ENCODE measurements around the gene HSFX2.
"Not testable (repeated sequence)": the region's sequence is repeated elsewhere in the genome, so short reads cannot be mapped to it uniquely, and the experiment has no call there.

Gene HSFX2, protein sequence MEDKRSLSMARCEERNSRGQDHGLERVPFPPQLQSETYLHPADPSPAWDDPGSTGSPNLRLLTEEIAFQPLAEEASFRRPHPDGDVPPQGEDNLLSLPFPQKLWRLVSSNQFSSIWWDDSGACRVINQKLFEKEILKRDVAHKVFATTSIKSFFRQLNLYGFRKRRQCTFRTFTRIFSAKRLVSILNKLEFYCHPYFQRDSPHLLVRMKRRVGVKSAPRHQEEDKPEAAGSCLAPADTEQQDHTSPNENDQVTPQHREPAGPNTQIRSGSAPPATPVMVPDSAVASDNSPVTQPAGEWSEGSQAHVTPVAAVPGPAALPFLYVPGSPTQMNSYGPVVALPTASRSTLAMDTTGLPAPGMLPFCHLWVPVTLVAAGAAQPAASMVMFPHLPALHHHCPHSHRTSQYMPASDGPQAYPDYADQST

DNA sequence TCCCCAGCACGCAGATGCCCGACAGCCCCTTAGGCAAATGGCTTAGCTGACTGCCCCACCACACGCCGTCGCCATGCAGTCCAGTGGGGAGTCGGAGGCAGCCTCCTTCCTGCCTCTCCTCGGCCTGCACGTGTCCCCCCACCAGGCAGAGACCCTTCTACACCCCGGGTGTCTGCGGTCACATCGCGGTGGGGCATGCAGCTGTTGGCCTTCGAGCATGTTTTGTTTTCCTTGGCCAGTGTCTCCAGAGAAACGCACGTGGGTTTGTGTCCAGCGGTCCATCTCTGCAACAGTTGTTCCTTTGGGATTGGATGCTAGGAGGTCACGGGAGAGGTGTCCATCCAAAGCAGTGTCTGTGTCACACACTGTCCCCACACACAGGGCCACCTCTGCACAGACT, at the start of gene HSFX2:
Gene HSFX2, minus strand, starts transcription at position 101 of the 400 bp plus-strand sequence. CDS start 614 bp downstream, outside the sequence.
- not testable (repeated sequence) for H3K4me1 ChIP-seq (ENCODE audit: insufficient read depth, low read length); H3K9me3 ChIP-seq (ENCODE audit: low read length); H3K36me3 ChIP-seq (ENCODE audit: insufficient read depth, low read length); H3K27me3 ChIP-seq (ENCODE audit: insufficient read depth, low read length); H2AFZ ChIP-seq (ENCODE audit: low read depth, low read length); H3K4me3 ChIP-seq (ENCODE audit: low read length)

DNA sequence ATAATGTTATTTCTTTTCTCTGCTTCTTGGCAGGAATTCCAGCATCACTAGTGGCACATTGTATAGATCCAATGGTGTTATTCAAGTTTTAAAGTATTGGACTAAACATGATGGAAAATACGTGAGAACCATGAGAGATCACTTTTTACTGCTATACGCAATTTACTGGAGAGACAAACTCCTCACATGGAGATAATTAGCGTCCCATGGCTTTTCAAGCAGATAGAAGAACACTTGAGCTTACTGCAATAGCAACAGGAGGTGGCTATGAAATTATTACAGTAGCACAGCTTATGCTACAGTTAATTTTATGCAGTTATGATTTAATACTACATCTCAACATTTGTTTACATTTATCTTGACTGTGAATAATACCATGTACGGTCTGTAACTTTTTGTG, 48.4 kb upstream of the HSFX2 start:
- H3K9me3 ChIP-seq (ENCODE audit: low read length): no peaks in the 10 kb centered on the region
- no peaks in the 10 kb centered on the region for H3K4me1 ChIP-seq (ENCODE audit: insufficient read depth, low read length)
- H2AFZ ChIP-seq (ENCODE audit: low read depth, low read length): no peak overlapping the region
- H3K27me3 ChIP-seq (ENCODE audit: insufficient read depth, low read length): peaks cover 15% of the 10 kb centered on the region
- H3K36me3 ChIP-seq (ENCODE audit: insufficient read depth, low read length): no peaks in the 10 kb centered on the region
- no peak overlapping the region for H3K4me3 ChIP-seq (ENCODE audit: low read length)

DNA sequence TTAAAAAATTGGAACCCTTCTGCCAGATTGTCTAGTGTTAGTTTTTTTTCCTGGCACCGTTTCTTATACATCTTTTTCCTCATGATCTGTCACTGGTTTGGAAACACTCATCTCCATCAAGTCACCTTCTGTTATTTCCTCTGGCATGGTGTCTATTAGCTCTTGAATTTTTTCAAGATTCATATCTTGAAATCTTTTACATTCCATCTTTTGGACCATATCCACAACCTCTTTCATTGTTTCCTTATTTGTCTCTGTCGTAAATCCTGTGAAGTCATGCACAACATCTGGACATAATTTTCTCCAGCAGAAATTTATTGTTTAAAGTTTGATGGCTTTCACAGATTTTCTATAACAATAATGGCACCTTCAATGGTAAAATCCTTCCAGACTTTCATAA, 46.7 kb upstream of the HSFX2 start:
- H3K4me1 ChIP-seq (ENCODE audit: insufficient read depth, low read length): no peaks in the 10 kb centered on the region
- H3K9me3 ChIP-seq (ENCODE audit: low read length): no peaks in the 10 kb centered on the region
- no peak overlapping the region for H3K4me3 ChIP-seq (ENCODE audit: low read length)
- no peak overlapping the region for H2AFZ ChIP-seq (ENCODE audit: low read depth, low read length)
- H3K27me3 ChIP-seq (ENCODE audit: insufficient read depth, low read length): peaks cover 15% of the 10 kb centered on the region
- H3K36me3 ChIP-seq (ENCODE audit: insufficient read depth, low read length): no peaks in the 10 kb centered on the region

DNA sequence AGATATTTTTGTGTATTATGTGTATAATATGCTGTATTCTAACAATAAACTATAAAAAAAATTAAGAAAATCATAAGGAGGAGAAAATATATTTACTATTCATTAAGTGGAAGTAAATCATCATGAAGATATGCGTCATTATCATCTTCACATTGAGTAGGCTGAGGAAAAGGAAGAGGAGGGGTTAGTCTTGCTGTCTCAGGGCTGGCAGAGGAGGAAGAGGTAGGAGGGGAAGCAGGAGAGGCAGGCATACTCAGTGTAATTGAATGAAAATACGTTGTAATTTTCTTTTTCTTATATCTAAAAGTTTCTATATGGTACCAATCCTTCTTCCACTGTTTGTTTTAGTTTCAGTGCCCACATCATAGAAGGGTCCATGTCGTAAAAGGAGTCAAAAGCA, 46.3 kb upstream of the HSFX2 start:
- Histone ChIP-seq H3K4me1 (ENCODE audit: insufficient read depth, low read length) (no peaks in the 10 kb centered on the region), H2AFZ (ENCODE audit: low read depth, low read length) (no peak overlapping the region), H3K4me3 (ENCODE audit: low read length) (no peak overlapping the region), H3K27me3 (ENCODE audit: insufficient read depth, low read length) (peaks cover 15% of the 10 kb centered on the region), H3K36me3 (ENCODE audit: insufficient read depth, low read length) (no peaks in the 10 kb centered on the region), H3K9me3 (ENCODE audit: low read length) (no peaks in the 10 kb centered on the region)

DNA sequence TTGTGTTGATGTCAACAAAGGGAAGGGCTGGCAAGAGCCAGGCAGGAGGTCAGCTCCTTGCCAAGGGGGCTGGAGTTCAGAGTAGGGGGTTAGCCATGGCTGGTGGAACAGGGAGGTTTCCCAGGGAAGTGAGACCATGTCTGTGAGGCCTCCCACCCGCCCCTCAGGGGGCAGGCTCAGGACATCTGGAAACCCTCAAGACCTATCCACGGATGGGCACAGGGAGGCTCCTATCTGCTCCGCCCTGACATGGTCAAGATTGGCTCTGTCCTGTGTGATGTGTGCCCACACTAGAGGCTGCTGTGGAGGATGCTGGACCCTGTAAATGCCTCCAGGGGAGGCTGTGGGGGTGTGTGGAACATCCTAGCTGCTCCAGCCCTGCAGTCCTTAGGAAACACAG, 44.5 kb upstream of the HSFX2 start:
- H3K4me3 ChIP-seq (ENCODE audit: low read length): no peak overlapping the region
- no peaks in the 10 kb centered on the region for H3K36me3 ChIP-seq (ENCODE audit: insufficient read depth, low read length)

DNA sequence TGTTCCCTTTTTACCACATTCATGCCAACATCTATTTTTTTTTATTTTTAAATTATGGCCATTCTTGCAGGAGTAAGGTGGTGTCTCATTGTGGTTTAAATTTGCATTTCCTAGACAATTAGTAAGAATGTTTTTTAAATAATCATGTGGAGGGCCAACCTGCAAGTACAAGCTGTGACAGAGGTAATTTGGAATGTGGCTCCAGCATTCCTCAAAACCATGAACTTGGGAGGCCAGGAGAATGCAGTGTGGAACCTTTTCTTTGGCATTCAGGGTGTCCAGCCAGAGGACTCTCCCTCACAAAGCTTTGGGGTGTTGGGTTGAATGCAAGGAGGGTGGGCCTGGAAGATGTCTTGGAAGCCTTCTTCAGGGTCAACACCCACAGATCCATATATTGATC, 43.7 kb upstream of the HSFX2 start:
- Histone ChIP-seq H3K36me3 (ENCODE audit: insufficient read depth, low read length) (no peaks in the 10 kb centered on the region), H3K4me3 (ENCODE audit: low read length) (no peak overlapping the region), H3K4me1 (ENCODE audit: insufficient read depth, low read length) (no peaks in the 10 kb centered on the region), H3K9me3 (ENCODE audit: low read length) (no peaks in the 10 kb centered on the region), H3K27me3 (ENCODE audit: insufficient read depth, low read length) (peaks cover 16% of the 10 kb centered on the region), H2AFZ (ENCODE audit: low read depth, low read length) (no peak overlapping the region)

More for the DNA sequence above, 44.5 kb upstream of the HSFX2 start:
- H3K27me3 ChIP-seq (ENCODE audit: insufficient read depth, low read length): peaks cover 16% of the 10 kb centered on the region
- H3K9me3 ChIP-seq (ENCODE audit: low read length): no peaks in the 10 kb centered on the region
- H3K4me1 ChIP-seq (ENCODE audit: insufficient read depth, low read length): no peaks in the 10 kb centered on the region
- H2AFZ ChIP-seq (ENCODE audit: low read depth, low read length): no peak overlapping the region

DNA sequence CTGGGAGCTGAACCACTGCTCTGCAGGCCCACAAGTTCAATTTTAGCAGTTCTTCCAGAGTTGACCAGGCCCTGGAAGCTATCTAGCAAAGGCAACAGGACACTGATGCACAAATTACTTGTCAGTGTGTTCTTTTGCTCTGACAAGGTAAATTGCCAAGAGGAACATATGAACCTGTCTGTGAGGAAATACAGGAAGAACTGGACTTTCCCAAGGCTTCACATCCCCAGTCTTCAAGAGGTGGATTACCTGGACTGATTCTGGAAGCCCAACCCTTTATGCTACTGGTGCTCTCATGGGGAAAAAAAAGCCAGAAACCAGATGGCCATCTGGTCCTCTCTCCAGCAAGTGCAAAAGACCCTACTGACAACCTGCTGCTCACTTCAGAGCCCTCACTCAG, 38.4 kb upstream of the HSFX2 start:
- no peak overlapping the region for H3K4me3 ChIP-seq (ENCODE audit: low read length)
- no peaks in the 10 kb centered on the region for H3K36me3 ChIP-seq (ENCODE audit: insufficient read depth, low read length)
- H3K4me1 ChIP-seq (ENCODE audit: insufficient read depth, low read length): peaks cover 3% of the 10 kb centered on the region
- no peaks in the 10 kb centered on the region for H3K9me3 ChIP-seq (ENCODE audit: low read length)
- peaks cover 13% of the 10 kb centered on the region for H3K27me3 ChIP-seq (ENCODE audit: insufficient read depth, low read length)
- H2AFZ ChIP-seq (ENCODE audit: low read depth, low read length): no peak overlapping the region

DNA sequence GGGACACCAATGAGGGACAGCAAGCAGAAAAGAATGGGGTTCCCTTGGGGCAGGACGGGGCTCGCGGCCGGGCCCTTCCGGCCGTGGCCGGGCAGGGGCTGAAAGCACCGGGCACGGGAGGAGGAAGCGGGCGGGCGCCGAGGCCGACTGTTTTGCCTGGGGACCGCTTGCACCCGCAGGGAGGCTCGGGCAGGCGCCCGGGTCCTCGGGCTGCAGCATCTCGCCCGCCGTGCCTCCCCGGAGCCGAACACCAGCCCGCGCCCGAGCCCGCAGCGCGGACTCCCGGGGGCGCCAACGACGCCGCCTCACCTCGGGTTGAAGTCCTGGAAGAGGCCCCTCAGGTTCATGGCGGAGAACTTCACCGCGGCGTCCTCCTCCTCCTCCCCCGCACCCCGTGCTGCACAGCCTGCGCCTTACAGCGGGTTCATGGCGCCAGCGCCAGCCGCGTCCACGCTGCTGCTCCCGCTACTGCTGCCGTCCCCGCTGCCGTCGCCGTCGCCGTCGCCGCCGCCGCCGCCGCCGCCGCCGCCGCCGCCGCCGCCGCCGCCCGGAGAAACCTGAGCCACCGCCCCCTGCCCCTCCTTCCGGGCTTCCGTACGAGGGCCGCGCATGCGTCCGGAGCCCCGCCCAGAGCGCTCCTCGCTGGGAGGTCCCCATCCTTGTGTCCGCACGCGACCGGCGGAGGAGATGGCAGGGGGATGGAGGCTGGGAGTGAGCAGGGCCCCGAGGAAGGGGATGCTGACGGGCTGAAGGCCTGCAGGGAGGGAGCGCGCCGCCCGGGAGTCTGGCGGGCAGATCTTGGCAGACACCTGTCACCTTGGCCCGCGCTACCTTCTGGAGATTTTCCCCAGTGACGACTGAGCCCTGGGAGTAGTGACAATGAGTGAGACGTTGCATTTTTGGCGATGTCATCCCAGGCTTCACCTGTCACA, 36.4 kb upstream of the HSFX2 start, which contains the start of gene TMEM185A:
Gene TMEM185A, minus strand, starts transcription at position 559 of the 932 bp plus-strand sequence. Its CDS starts 212 bp downstream, at position 347.
- Histone ChIP-seq H3K27me3 (ENCODE audit: insufficient read depth, low read length) (peaks cover 13% of the 10 kb centered on the region), H2AFZ (ENCODE audit: low read depth, low read length) (no peak within 1 kb of the TSS), H3K4me1 (ENCODE audit: insufficient read depth, low read length) (peaks cover 3% of the 10 kb centered on the region), H3K36me3 (ENCODE audit: insufficient read depth, low read length) (no peaks in the 10 kb centered on the region), H3K9me3 (ENCODE audit: low read length) (no peaks in the 10 kb centered on the region), H3K4me3 (ENCODE audit: low read length) (peak within 1 kb of the TSS; percentile 69)

DNA sequence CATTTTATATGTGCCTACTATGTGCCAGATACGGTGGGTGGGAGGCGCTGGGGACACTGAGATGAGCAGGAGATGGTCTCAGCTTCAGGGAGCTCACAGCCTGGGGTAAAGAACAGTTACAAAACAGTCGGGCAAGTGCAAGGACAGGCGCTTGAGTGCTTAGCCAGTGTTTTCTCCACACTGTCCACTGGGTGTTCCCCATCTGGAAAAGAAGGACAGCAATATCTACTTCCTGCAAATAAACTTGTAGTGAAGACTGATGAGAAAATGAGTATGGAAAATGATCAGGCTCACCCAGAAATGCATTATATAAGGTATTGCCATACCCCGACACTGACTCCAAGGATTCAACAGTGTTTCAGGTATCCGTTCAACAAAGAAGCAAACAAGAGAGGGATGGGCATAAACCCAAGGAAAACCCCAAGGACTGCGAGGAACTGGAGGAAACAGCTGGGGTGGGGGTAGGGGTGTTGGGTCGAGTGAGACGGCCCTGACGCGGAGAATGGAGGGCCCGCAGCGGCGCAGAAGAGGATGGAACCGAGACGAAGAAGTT, 35.6 kb upstream of the HSFX2 start:
- Histone ChIP-seq H3K4me3 (ENCODE audit: low read length) (peak overlapping the region; percentile 69), H3K36me3 (ENCODE audit: insufficient read depth, low read length) (no peaks in the 10 kb centered on the region), H3K4me1 (ENCODE audit: insufficient read depth, low read length) (peaks cover 3% of the 10 kb centered on the region), H3K9me3 (ENCODE audit: low read length) (no peaks in the 10 kb centered on the region), H3K27me3 (ENCODE audit: insufficient read depth, low read length) (peaks cover 13% of the 10 kb centered on the region), H2AFZ (ENCODE audit: low read depth, low read length) (no peak overlapping the region)

DNA sequence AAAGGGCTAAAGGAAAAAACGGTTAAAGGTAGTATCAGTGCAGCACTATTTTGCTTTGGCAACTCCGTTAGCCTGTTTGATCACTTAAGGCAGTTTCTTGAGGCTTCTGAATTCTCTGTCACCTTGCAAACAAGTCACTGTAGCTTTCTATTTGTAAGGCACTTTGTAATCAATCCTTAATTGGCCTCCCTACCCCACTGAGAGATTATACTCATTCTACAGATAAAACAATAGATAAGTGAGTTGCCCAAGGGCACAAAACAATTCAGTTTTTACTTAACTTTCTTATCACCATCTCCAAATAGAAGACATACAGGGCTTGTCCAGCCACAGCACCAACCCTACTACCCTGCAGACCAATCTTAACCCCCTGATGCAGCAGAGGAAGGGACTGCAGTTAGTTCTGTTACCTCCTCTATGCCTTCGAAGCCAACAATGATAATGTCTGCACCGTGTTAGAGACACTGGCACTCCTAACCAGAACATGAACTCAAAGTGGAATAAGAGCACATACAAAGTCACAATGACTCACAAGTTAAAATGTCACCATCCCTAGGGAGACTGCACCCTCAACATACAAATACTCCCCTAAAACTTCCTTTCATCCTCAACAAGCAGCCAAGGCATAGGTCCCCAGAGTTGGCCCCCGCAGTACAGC, 34.7 kb upstream of the HSFX2 start:
- Histone ChIP-seq H3K9me3 (ENCODE audit: low read length) (no peaks in the 10 kb centered on the region), H3K36me3 (ENCODE audit: insufficient read depth, low read length) (no peaks in the 10 kb centered on the region), H3K4me3 (ENCODE audit: low read length) (peak overlapping the region; percentile 69), H3K4me1 (ENCODE audit: insufficient read depth, low read length) (peaks cover 3% of the 10 kb centered on the region), H2AFZ (ENCODE audit: low read depth, low read length) (no peak overlapping the region), H3K27me3 (ENCODE audit: insufficient read depth, low read length) (peaks cover 8% of the 10 kb centered on the region)

DNA sequence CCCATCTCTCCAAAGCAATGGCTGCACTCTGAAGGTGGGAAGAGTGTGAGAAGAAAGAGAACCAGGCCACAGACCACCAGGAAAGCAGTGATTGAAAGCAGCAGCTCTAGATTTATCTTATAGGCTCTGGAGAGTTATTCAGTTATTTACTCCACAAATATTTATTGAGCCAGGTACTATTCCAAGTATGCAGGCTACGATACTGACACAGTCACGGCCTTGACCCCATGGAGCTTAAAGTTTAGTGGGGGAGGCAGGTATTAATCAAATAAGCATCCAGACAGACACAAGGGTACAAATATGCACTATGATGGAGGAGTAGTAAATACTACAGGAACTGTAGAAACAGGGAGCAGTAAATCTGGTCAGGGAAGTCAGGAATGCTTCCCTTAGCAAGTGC, 33.7 kb upstream of the HSFX2 start:
- peaks cover 3% of the 10 kb centered on the region for H3K4me1 ChIP-seq (ENCODE audit: insufficient read depth, low read length)
- no peaks in the 10 kb centered on the region for H3K9me3 ChIP-seq (ENCODE audit: low read length)
- no peak overlapping the region for H3K4me3 ChIP-seq (ENCODE audit: low read length)
- H3K36me3 ChIP-seq (ENCODE audit: insufficient read depth, low read length): no peaks in the 10 kb centered on the region
- H2AFZ ChIP-seq (ENCODE audit: low read depth, low read length): no peak overlapping the region
- peaks cover 8% of the 10 kb centered on the region for H3K27me3 ChIP-seq (ENCODE audit: insufficient read depth, low read length)

DNA sequence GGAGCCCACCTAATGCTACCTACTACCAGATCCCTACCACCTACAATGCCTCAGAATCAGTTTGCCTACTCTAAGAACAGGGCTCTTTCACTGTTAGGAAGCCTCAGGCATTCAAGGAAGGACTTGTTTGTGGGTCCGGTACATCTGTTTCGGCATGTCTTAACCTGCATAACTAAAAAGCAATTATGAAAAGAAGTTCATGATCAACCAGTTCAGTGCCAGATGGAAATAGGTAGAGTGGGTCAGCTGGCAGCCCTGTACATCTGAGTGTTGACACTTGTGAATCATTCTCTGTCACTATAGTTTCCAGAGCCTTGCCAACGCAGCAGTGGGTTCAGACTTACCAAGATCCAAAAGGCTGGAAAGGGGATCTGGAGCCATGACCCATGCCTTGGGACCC, 33.2 kb upstream of the HSFX2 start:
- no peaks in the 10 kb centered on the region for H3K9me3 ChIP-seq (ENCODE audit: low read length)
- H3K4me1 ChIP-seq (ENCODE audit: insufficient read depth, low read length): peaks cover 3% of the 10 kb centered on the region

More for the DNA sequence above, 33.2 kb upstream of the HSFX2 start:
- Histone ChIP-seq H3K27me3 (ENCODE audit: insufficient read depth, low read length) (peaks cover 8% of the 10 kb centered on the region), H2AFZ (ENCODE audit: low read depth, low read length) (no peak overlapping the region), H3K36me3 (ENCODE audit: insufficient read depth, low read length) (no peaks in the 10 kb centered on the region), H3K4me3 (ENCODE audit: low read length) (no peak overlapping the region)

Measured in neuron (in vitro differentiated cells).